Tibial nerve (tissue), 4 donors: Measurements from ENCODE around the gene P2RX7. TPM values are rescaled to one million over a fixed set of nuclear protein-coding genes. Genes with fewer than 3 reads are reported as not detected.

ENCODE experiments used
- DNase-seq, 2 donors: peaks; one replicate each; pipeline ENCODE4 v3.0.0-alpha.2; 2019; ENCODE audit warnings: low spot score in 2 of 2
- H3K27ac ChIP-seq, 4 donors: fragments of 200-600 bp; sonication (generic) in 3 of 4; one replicate each; pipeline ENCODE4 v1.5.1; 2017 to 2019; ENCODE audit warnings: mild to moderate bottlenecking in 1 of 4
- H3K27me3 ChIP-seq, 2 donors: fragments of 200-600 bp; sonication (generic) in 1 of 2; one replicate each; pipeline versions ENCODE4 v1.5.1 to v1.6.0; 2017 to 2019
- H3K36me3 ChIP-seq, 3 donors: fragments of 200-600 bp; sonication (generic); one replicate each; pipeline ENCODE4 v1.5.1; 2018 to 2019
- H3K4me1 ChIP-seq, 4 donors: fragments of 200-600 bp; sonication (generic) in 3 of 4; one replicate each; pipeline ENCODE4 v1.5.1; 2017 to 2019
- H3K4me3 ChIP-seq, 4 donors: fragments of 200-600 bp; sonication (generic) in 3 of 4; one replicate each; pipeline ENCODE4 v1.5.1; 2017 to 2019; ENCODE audit warnings: mild to moderate bottlenecking in 1 of 4, moderate library complexity in 1 of 4
- H3K9me3 ChIP-seq, 4 donors: fragments of 200-600 bp; sonication (generic) in 3 of 4; one replicate each; pipeline ENCODE4 v1.5.1; 2017 to 2019
- EP300 ChIP-seq, 2 donors: sonication (generic); formaldehyde crosslinking; IDR thresholded peaks; one replicate each; pipeline ENCODE4 v1.6.1; 2017; ENCODE audit warnings: antibody characterized with exemption in 2 of 2, mild to moderate bottlenecking in 1 of 2
- POLR2A ChIP-seq, 2 donors: fragments of 450-650 bp; IDR thresholded peaks; one replicate each; pipeline ENCODE4 v1.6.1; 2017; ENCODE audit warnings: antibody characterized with exemption in 2 of 2, mild to moderate bottlenecking in 2 of 2, moderate library complexity in 2 of 2
- WGBS, 2 donors: methylation state at CpG; one replicate each; pipeline ENCODE4 v1.1.5; 2018; 5-methylcytosine and 5-hydroxymethylcytosine counted together
- total RNA-seq, 4 donors: library from RNA; depleted of rRNA; stranded (reverse); fragments of >200 nt; gene quantifications; one replicate each; pipeline ENCODE4 v1.1.0, GENCODE V29; 2016
- TF ChIP-seq, protein P1 (sequence below), 5 experiments: fragments of 200-600 bp in 3 of 5; fragments of 450-650 bp in 2 of 5; sonication (generic) in 3 of 5; IDR thresholded peaks; one replicate each; pipeline ENCODE4 v1.5.1; 2016 to 2019; ENCODE audit warnings: antibody characterized with exemption in 5 of 5, mild to moderate bottlenecking in 3 of 5, moderate library complexity in 2 of 5

P2RX7 gene
- total RNA-seq, 4 donors from 2014 or later: 5.2 to 13.8 (median 9.5) TPM

GRCh38 chr12:121114806-121115205, 17.9 kb upstream of the P2RX7 start:
- 62 to 69% methylated on average over 2 of the region's 2 CpGs for WGBS, 2 donors
- TF ChIP-seq POLR2A (IDR thresholded peaks at IDR 0.05) (no peak), EP300 (IDR thresholded peaks at IDR 0.05) (no peak)
- TF ChIP-seq, protein P1, sequence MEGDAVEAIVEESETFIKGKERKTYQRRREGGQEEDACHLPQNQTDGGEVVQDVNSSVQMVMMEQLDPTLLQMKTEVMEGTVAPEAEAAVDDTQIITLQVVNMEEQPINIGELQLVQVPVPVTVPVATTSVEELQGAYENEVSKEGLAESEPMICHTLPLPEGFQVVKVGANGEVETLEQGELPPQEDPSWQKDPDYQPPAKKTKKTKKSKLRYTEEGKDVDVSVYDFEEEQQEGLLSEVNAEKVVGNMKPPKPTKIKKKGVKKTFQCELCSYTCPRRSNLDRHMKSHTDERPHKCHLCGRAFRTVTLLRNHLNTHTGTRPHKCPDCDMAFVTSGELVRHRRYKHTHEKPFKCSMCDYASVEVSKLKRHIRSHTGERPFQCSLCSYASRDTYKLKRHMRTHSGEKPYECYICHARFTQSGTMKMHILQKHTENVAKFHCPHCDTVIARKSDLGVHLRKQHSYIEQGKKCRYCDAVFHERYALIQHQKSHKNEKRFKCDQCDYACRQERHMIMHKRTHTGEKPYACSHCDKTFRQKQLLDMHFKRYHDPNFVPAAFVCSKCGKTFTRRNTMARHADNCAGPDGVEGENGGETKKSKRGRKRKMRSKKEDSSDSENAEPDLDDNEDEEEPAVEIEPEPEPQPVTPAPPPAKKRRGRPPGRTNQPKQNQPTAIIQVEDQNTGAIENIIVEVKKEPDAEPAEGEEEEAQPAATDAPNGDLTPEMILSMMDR (IDR thresholded peaks at IDR 0.05): no peak
- H3K9me3 ChIP-seq: no peaks in the 10 kb centered on the region

DNA sequence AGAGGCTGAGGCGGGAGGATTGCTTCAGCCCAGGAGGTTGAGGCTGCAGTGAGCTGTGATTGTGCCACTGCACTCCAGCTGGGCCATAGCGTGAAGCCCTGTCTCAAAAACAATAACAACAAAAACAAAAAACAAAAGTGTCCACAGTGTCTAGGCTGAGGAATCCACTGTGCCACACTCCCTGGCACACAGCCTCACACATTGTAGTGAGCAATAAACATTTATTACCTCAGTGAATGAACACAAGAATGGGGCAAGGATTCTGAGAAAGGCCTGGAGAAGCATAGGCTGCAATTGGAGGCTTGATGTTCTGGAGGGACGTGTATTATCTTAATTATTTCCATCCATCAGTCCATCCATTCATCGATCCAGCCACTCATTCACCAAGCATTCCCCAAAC, 17.1 kb upstream of the P2RX7 start:
- no peaks in the 10 kb centered on the region for H3K36me3 ChIP-seq
- no peaks in the 10 kb centered on the region for H3K27me3 ChIP-seq
- WGBS, 2 donors: 77 to 81% methylated on average over 4 of the region's 4 CpGs
- no peaks in the 10 kb centered on the region for H3K9me3 ChIP-seq
- TF ChIP-seq, protein P1 (IDR thresholded peaks at IDR 0.05): no peak
- TF ChIP-seq EP300 (IDR thresholded peaks at IDR 0.05) (no peak), POLR2A (IDR thresholded peaks at IDR 0.05) (no peak)
- no peak for DNase-seq
- no peaks in the 10 kb centered on the region for H3K4me1 ChIP-seq
- no peak overlapping the region for H3K27ac ChIP-seq
- no peak overlapping the region for H3K4me3 ChIP-seq

More at GRCh38 chr12:121114806-121115205, 17.9 kb upstream of the P2RX7 start:
- Histone ChIP-seq H3K27ac (no peak overlapping the region), H3K27me3 (no peaks in the 10 kb centered on the region), H3K4me3 (no peak overlapping the region), H3K4me1 (peaks cover 0 to 2% (median 0%) of the 10 kb centered on the region in 4 donors), H3K36me3 (no peaks in the 10 kb centered on the region)
- DNase-seq: no peak

GRCh38 chr12:121116318-121117225, 16.1 kb upstream of the P2RX7 start:
- no peaks in the 10 kb centered on the region for H3K9me3 ChIP-seq
- TF ChIP-seq EP300 (IDR thresholded peaks at IDR 0.05) (no peak), POLR2A (IDR thresholded peaks at IDR 0.05) (no peak)
- TF ChIP-seq, protein P1 (IDR thresholded peaks at IDR 0.05): no peak
- no peaks in the 10 kb centered on the region for H3K36me3 ChIP-seq
- WGBS, 2 donors: 77 to 84% methylated on average over 4 of the region's 4 CpGs
- H3K27ac ChIP-seq: no peak overlapping the region
- DNase-seq: no peak
- H3K4me1 ChIP-seq: no peaks in the 10 kb centered on the region
- no peak overlapping the region for H3K4me3 ChIP-seq
- no peaks in the 10 kb centered on the region for H3K27me3 ChIP-seq

DNA sequence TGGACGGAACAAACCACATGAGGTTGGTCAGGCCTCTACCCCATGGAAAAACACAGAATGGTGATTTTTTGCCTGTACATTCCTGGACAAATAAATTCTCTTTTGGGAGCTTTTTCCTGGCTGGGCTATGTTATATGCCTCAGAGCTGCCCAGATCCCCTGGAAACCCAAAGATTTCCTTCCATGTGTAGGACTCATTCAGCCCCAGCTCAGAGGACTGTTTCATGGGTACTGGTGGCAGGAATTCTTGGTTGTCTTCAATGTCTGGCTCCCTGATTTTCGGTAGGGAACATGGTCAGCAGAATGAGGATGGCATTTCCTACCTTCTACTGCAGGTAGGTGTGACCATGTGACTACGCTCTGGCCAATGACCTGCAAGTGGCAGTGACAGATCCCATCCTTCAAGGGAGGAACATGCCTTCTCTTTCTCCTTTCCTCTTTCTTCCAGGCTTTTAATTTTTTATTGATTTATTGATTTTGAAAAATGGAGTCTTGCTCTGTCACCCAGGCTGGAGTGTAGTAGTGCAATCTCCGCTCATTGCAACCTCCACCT, 15.4 kb upstream of the P2RX7 start:
- no peaks in the 10 kb centered on the region for H3K4me1 ChIP-seq
- no peaks in the 10 kb centered on the region for H3K9me3 ChIP-seq
- H3K27me3 ChIP-seq: no peaks in the 10 kb centered on the region
- DNase-seq: no peak
- WGBS, 2 donors: 80 to 90% methylated on average over 4 of the region's 4 CpGs
- no peaks in the 10 kb centered on the region for H3K36me3 ChIP-seq
- H3K4me3 ChIP-seq: no peak overlapping the region
- TF ChIP-seq POLR2A (IDR thresholded peaks at IDR 0.05) (no peak), EP300 (IDR thresholded peaks at IDR 0.05) (no peak)
- TF ChIP-seq, protein P1 (IDR thresholded peaks at IDR 0.05): no peak
- H3K27ac ChIP-seq: no peak overlapping the region

GRCh38 chr12:121120323-121120722, 12.4 kb upstream of the P2RX7 start:
- no peak for TF ChIP-seq EP300 (IDR thresholded peaks at IDR 0.05)
- no peak overlapping the region for H3K4me3 ChIP-seq
- DNase-seq: no peak
- no peak overlapping the region for H3K27ac ChIP-seq
- no peaks in the 10 kb centered on the region for H3K9me3 ChIP-seq
- no peaks in the 10 kb centered on the region for H3K36me3 ChIP-seq
- H3K4me1 ChIP-seq: no peaks in the 10 kb centered on the region
- WGBS, 2 donors: 67 to 68% methylated on average over 6 of the region's 6 CpGs
- no peaks in the 10 kb centered on the region for H3K27me3 ChIP-seq
